HepG2 (cell line): Measurements from ENCODE around the gene UNC5C. TPM values are rescaled to one million over a fixed set of nuclear protein-coding genes. Genes with fewer than 3 reads are reported as not detected.

Source experiments
- FOXP4 ChIP-seq: sonication (generic); formaldehyde crosslinking; IDR thresholded peaks from 2 replicates; pipeline ENCODE4 v1.4.0; 2020; ENCODE audit warnings: missing genetic modification reagents
- GFI1 ChIP-seq: sonication (generic); formaldehyde crosslinking; IDR thresholded peaks from 2 replicates; pipeline ENCODE4 v1.5.0; 2020; ENCODE audit warnings: missing genetic modification reagents, mild to moderate bottlenecking, borderline replicate concordance
- HDAC2 ChIP-seq: sonication (generic); formaldehyde crosslinking; IDR thresholded peaks from 2 replicates; pipeline ENCODE4 v1.4.0; 2020; ENCODE audit warnings: missing genetic modification reagents
- NFIC ChIP-seq: IDR thresholded peaks from 2 replicates; pipeline ENCODE4 v1.6.1; 2012; ENCODE audit warnings: mild to moderate bottlenecking, low read length, inconsistent platforms
- NR2F2 ChIP-seq: IDR thresholded peaks from 2 replicates; pipeline ENCODE4 v1.6.1; 2012; ENCODE audit warnings: low read depth, inconsistent platforms, borderline replicate concordance
- NR2F6 ChIP-seq, 2 experiments: IDR thresholded peaks; 2 replicates each; pipeline ENCODE4 v1.6.1; 2016; ENCODE audit warnings: antibody characterized with exemption in 1 of 2, mild to moderate bottlenecking in 1 of 2
- ONECUT2 ChIP-seq: sonication (generic); formaldehyde crosslinking; IDR thresholded peaks from 2 replicates; pipeline ENCODE4 v1.4.0; 2020; ENCODE audit warnings: missing genetic modification reagents
- SIX1 ChIP-seq: sonication (generic); formaldehyde crosslinking; IDR thresholded peaks from 2 replicates; pipeline ENCODE4 v1.4.0; 2020; ENCODE audit warnings: missing genetic modification reagents, borderline replicate concordance
- SNAI1 ChIP-seq: sonication (generic); formaldehyde crosslinking; IDR thresholded peaks from 2 replicates; pipeline ENCODE4 v1.5.0; 2020; ENCODE audit warnings: mild to moderate bottlenecking, missing genetic modification reagents, borderline replicate concordance
- SOX6 ChIP-seq, 2 experiments: fragments of 450-650 bp in 1 of 2; sonication (generic) in 1 of 2; formaldehyde crosslinking in 1 of 2; IDR thresholded peaks; 2 replicates each; pipeline versions ENCODE4 v1.4.0 to v1.6.1; 2017 to 2020; ENCODE audit warnings: antibody characterized with exemption in 1 of 2, mild to moderate bottlenecking in 1 of 2, missing genetic modification reagents in 1 of 2
- TBX2 ChIP-seq: sonication (generic); formaldehyde crosslinking; IDR thresholded peaks from 2 replicates; pipeline ENCODE4 v1.5.0; 2020; ENCODE audit warnings: missing genetic modification reagents, mild to moderate bottlenecking, borderline replicate concordance
- TBX3 ChIP-seq: fragments of 450-650 bp; IDR thresholded peaks from 2 replicates; pipeline ENCODE4 v1.6.1; 2017; ENCODE audit warnings: antibody characterized with exemption, mild to moderate bottlenecking, inconsistent platforms, borderline replicate concordance
- TCF7 ChIP-seq: sonication (generic); IDR thresholded peaks from 2 replicates; pipeline ENCODE4 v1.6.1; 2016; ENCODE audit warnings: antibody characterized with exemption, low read depth
- ZBTB7B ChIP-seq: sonication (generic); formaldehyde crosslinking; IDR thresholded peaks from 2 replicates; pipeline ENCODE4 v1.4.0; 2020; ENCODE audit warnings: missing genetic modification reagents
- ZNF205 ChIP-seq: IDR thresholded peaks from 2 replicates; pipeline ENCODE4 v1.6.1; 2018; ENCODE audit warnings: missing biosample characterization, missing genetic modification reagents
- ZNF687 ChIP-seq: sonication (generic); formaldehyde crosslinking; IDR thresholded peaks from 2 replicates; pipeline ENCODE4 v1.5.1; 2020; ENCODE audit warnings: mild to moderate bottlenecking, missing genetic modification reagents, moderate library complexity
- polyA plus RNA-seq, 8 experiments: library from polyadenylated mRNA; depleted of rRNA in 3 of 8; stranded (reverse) in 7 of 8; unstranded in 1 of 8; fragments of >200 nt; fragmentation: Illumina TruSeq in 4 of 8; extraction: Trizol in 4 of 8; gene quantifications; 2 replicates each; pipeline versions ENCODE4 v1.2.1 to v1.2.3, GENCODE V29; 2011 to 2016; ENCODE audit warnings: low read depth in 4 of 8, missing spikeins in 1 of 8, mixed read lengths in 1 of 8; ENCODE audit not compliant: insufficient read depth in 1 of 8
- total RNA-seq, 5 experiments: library from RNA; depleted of rRNA; stranded (reverse); fragments of >200 nt; fragmentation: Illumina TruSeq; extraction: Trizol; gene quantifications; 2 replicates each; pipeline ENCODE4 v1.2.3, GENCODE V29; 2016; ENCODE audit warnings: low read depth in 1 of 5
- TF ChIP-seq, protein P1 (sequence below): IDR thresholded peaks from 2 replicates; pipeline ENCODE4 v1.6.1; 2016; ENCODE audit warnings: low read depth, missing genetic modification reagents, missing compliant biosample characterization

The UNC5C gene
- total and polyA plus RNA-seq, 2 of the 13 experiments (the other 11 are each of a cell fraction or from before 2014, with no cell fraction given), result not detected

DNA sequence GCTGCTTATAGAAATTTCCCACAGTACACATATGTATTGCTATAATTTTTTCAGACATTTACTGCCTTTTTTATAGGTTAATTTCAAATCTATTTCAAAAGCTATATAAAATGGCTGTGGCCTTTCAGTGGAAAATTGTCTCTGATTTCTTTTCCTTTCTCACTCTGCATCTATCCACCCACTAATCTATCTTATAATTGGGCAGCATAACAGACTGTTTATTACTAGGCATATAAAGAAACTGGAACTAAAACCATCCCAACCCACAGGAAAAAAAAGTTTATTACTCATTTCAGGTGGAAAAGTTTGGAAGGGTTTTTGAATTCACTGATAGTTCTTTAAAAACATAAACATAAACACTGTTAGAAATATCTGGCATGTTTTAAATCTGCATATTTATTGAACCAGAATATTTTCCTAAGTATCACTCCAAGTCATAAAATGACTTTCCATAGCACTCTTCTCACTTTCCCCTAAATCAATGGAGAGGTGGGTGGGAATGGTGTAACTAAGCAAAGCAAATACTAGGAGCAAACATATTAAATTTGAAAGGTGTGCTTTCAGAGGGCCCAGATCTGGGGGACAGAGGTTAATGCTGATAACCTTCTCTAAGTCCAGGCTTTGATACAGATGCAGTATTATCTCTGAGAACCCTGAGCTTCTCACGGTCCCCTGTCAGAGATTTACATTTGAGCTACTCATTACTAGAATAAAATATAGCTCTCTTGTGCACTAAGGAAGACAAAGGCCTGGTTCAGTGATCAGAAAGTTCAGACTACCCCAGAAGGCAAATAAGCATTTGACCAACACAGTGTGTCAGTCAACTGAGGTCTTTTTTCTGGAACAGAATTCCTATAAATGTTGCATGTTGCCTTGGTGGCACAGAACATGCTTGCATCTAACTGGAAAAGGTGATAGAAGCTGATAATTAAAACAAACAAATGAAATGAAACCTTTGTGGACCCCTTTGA lies 328.3 kb downstream of the UNC5C start (continued):
- TF ChIP-seq FOXP4, result peak; percentile 47; the same call in 1 of the 2 replicates
- TF ChIP-seq TCF7, result peak; percentile 87
- TF ChIP-seq GFI1, result peak; percentile 91
- TF ChIP-seq NR2F2, result peak; percentile 97
- TF ChIP-seq ZBTB7B (CRISPR knock-in tag), result no peak
- TF ChIP-seq SOX6 (IDR thresholded peaks at IDR 0.05), result no peak
- TF ChIP-seq SOX6 (CRISPR knock-in tag; IDR thresholded peaks at IDR 0.05), result peak; percentile 58; the same call in 1 of the 2 replicates
- TF ChIP-seq HDAC2 (CRISPR knock-in tag), result peak; percentile 57
- peak; percentile 68; the same call in 1 of the 2 replicates for TF ChIP-seq TBX3
- TF ChIP-seq, protein P1, sequence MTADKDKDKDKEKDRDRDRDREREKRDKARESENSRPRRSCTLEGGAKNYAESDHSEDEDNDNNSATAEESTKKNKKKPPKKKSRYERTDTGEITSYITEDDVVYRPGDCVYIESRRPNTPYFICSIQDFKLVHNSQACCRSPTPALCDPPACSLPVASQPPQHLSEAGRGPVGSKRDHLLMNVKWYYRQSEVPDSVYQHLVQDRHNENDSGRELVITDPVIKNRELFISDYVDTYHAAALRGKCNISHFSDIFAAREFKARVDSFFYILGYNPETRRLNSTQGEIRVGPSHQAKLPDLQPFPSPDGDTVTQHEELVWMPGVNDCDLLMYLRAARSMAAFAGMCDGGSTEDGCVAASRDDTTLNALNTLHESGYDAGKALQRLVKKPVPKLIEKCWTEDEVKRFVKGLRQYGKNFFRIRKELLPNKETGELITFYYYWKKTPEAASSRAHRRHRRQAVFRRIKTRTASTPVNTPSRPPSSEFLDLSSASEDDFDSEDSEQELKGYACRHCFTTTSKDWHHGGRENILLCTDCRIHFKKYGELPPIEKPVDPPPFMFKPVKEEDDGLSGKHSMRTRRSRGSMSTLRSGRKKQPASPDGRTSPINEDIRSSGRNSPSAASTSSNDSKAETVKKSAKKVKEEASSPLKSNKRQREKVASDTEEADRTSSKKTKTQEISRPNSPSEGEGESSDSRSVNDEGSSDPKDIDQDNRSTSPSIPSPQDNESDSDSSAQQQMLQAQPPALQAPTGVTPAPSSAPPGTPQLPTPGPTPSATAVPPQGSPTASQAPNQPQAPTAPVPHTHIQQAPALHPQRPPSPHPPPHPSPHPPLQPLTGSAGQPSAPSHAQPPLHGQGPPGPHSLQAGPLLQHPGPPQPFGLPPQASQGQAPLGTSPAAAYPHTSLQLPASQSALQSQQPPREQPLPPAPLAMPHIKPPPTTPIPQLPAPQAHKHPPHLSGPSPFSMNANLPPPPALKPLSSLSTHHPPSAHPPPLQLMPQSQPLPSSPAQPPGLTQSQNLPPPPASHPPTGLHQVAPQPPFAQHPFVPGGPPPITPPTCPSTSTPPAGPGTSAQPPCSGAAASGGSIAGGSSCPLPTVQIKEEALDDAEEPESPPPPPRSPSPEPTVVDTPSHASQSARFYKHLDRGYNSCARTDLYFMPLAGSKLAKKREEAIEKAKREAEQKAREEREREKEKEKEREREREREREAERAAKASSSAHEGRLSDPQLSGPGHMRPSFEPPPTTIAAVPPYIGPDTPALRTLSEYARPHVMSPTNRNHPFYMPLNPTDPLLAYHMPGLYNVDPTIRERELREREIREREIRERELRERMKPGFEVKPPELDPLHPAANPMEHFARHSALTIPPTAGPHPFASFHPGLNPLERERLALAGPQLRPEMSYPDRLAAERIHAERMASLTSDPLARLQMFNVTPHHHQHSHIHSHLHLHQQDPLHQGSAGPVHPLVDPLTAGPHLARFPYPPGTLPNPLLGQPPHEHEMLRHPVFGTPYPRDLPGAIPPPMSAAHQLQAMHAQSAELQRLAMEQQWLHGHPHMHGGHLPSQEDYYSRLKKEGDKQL (CRISPR knock-in tag), result peak; percentile 96
- no peak for TF ChIP-seq ZNF687 (CRISPR knock-in tag)
- TF ChIP-seq ONECUT2 (CRISPR knock-in tag), result peak; percentile 68
- TF ChIP-seq ZNF205 (CRISPR knock-in tag), result no peak
- peak; percentile 65 for TF ChIP-seq SIX1
- no peak for TF ChIP-seq SNAI1 (CRISPR knock-in tag)
- 0 out of 2 replicates have a peak, but pooled peaks have one; percentile 29 for TF ChIP-seq NFIC
- peak; percentile 74 for TF ChIP-seq TBX2 (CRISPR knock-in tag)
- TF ChIP-seq NR2F6 (IDR thresholded peaks at IDR 0.05), result peak; percentile 97
- peak; percentile 72 for TF ChIP-seq NR2F6 (CRISPR knock-in tag; IDR thresholded peaks at IDR 0.05)
